Esophagus squamous epithelium (tissue), 4 donors: Measurements from ENCODE around the gene MANSC1.

Experiments
- POLR2A ChIP-seq, 4 donors: fragments of 450-650 bp; IDR thresholded peaks; one replicate each; pipeline ENCODE4 v1.6.1; 2017; ENCODE audit warnings: antibody characterized with exemption in 4 of 4, mild to moderate bottlenecking in 4 of 4, moderate library complexity in 3 of 4
- TF ChIP-seq, protein P1 (sequence below), 6 experiments: fragments of 450-650 bp in 4 of 6; fragments of 200-600 bp in 2 of 6; sonication (generic) in 2 of 6; IDR thresholded peaks; one replicate each; pipeline ENCODE4 v1.5.1; 2016 to 2019; ENCODE audit warnings: antibody characterized with exemption in 6 of 6, mild to moderate bottlenecking in 4 of 6, moderate library complexity in 4 of 6

DNA sequence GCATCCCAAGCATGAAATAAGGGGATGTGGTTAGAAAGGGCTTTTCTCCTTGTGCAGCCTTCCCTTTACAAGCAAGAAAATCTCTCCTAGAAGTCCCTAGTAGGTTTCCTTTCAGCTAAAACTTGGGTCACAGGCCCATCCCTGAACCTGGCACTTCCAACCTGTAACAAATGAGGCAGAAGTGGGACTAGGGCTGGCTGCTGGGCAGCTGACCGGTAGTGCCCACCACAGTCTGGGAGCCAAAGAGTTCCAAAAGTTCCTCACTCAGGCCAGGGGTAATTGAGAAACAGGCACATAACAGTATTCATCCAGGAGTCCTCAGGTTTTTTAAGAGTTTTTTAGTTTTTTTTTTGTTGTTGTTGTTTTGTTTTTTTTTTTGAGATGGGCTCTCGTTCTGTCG is 23.8 kb downstream of the MANSC1 start:
- no peak for TF ChIP-seq POLR2A (IDR thresholded peaks at IDR 0.05)
- TF ChIP-seq, protein P1, sequence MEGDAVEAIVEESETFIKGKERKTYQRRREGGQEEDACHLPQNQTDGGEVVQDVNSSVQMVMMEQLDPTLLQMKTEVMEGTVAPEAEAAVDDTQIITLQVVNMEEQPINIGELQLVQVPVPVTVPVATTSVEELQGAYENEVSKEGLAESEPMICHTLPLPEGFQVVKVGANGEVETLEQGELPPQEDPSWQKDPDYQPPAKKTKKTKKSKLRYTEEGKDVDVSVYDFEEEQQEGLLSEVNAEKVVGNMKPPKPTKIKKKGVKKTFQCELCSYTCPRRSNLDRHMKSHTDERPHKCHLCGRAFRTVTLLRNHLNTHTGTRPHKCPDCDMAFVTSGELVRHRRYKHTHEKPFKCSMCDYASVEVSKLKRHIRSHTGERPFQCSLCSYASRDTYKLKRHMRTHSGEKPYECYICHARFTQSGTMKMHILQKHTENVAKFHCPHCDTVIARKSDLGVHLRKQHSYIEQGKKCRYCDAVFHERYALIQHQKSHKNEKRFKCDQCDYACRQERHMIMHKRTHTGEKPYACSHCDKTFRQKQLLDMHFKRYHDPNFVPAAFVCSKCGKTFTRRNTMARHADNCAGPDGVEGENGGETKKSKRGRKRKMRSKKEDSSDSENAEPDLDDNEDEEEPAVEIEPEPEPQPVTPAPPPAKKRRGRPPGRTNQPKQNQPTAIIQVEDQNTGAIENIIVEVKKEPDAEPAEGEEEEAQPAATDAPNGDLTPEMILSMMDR (IDR thresholded peaks at IDR 0.05): no peak
